Measurements from ENCODE around the gene EBLN1.

EBLN1 gene

GRCh38 chr10:22180724-22181123 is 37.1 kb downstream of the EBLN1 start:
- Histone ChIP-seq H3K27me3 (ENCODE audit: control insufficient read depth, insufficient read depth, low read length) (no peaks in the 10 kb centered on the region), H3K9ac (ENCODE audit: low read depth, low read length) (no peak overlapping the region), H3K27ac (ENCODE audit: low read depth, low read length) (no peak overlapping the region), H3K36me3 (ENCODE audit: control insufficient read depth, insufficient read depth, low read length) (no peaks in the 10 kb centered on the region), H3K9me3 (ENCODE audit: control insufficient read depth, insufficient read depth, low read length) (no peaks in the 10 kb centered on the region), H3K4me3 (ENCODE audit: low read depth, low read length) (no peak overlapping the region), H3K4me1 (ENCODE audit: control insufficient read depth, insufficient read depth, low read length) (0 out of 2 replicates have a peak, but pooled peaks cover 3% of the 10 kb centered on the region)

GRCh38 chr10:22174442-22174841 is 43.4 kb downstream of the EBLN1 start:
- Histone ChIP-seq H3K27me3 (ENCODE audit: control insufficient read depth, insufficient read depth, low read length) (no peaks in the 10 kb centered on the region), H3K9ac (ENCODE audit: low read depth, low read length) (no peak overlapping the region), H3K4me3 (ENCODE audit: low read depth, low read length) (no peak overlapping the region), H3K4me1 (ENCODE audit: control insufficient read depth, insufficient read depth, low read length) (0 out of 2 replicates have a peak, but pooled peaks cover 1% of the 10 kb centered on the region), H3K9me3 (ENCODE audit: control insufficient read depth, insufficient read depth, low read length) (no peaks in the 10 kb centered on the region), H3K36me3 (ENCODE audit: control insufficient read depth, insufficient read depth, low read length) (no peaks in the 10 kb centered on the region), H3K27ac (ENCODE audit: low read depth, low read length) (no peak overlapping the region)

GRCh38 chr10:22171131-22171530 is 46.7 kb downstream of the EBLN1 start:
- no peak overlapping the region for H3K4me3 ChIP-seq (ENCODE audit: low read depth, low read length)
- no peak overlapping the region for H3K27ac ChIP-seq (ENCODE audit: low read depth, low read length)
- H3K9ac ChIP-seq (ENCODE audit: low read depth, low read length) = no peak overlapping the region
- no peaks in the 10 kb centered on the region for H3K36me3 ChIP-seq (ENCODE audit: control insufficient read depth, insufficient read depth, low read length)
- H3K9me3 ChIP-seq (ENCODE audit: control insufficient read depth, insufficient read depth, low read length) = no peaks in the 10 kb centered on the region
- no peaks in the 10 kb centered on the region for H3K27me3 ChIP-seq (ENCODE audit: control insufficient read depth, insufficient read depth, low read length)
- H3K4me1 ChIP-seq (ENCODE audit: control insufficient read depth, insufficient read depth, low read length) = no peaks in the 10 kb centered on the region

GRCh38 chr10:22170582-22170981 is 47.2 kb downstream of the EBLN1 start:
- no peak overlapping the region for H3K9ac ChIP-seq (ENCODE audit: low read depth, low read length)
- no peaks in the 10 kb centered on the region for H3K27me3 ChIP-seq (ENCODE audit: control insufficient read depth, insufficient read depth, low read length)
- H3K27ac ChIP-seq (ENCODE audit: low read depth, low read length) = no peak overlapping the region
- no peaks in the 10 kb centered on the region for H3K4me1 ChIP-seq (ENCODE audit: control insufficient read depth, insufficient read depth, low read length)
- H3K36me3 ChIP-seq (ENCODE audit: control insufficient read depth, insufficient read depth, low read length) = no peaks in the 10 kb centered on the region
- no peaks in the 10 kb centered on the region for H3K9me3 ChIP-seq (ENCODE audit: control insufficient read depth, insufficient read depth, low read length)
- no peak overlapping the region for H3K4me3 ChIP-seq (ENCODE audit: low read depth, low read length)

DNA sequence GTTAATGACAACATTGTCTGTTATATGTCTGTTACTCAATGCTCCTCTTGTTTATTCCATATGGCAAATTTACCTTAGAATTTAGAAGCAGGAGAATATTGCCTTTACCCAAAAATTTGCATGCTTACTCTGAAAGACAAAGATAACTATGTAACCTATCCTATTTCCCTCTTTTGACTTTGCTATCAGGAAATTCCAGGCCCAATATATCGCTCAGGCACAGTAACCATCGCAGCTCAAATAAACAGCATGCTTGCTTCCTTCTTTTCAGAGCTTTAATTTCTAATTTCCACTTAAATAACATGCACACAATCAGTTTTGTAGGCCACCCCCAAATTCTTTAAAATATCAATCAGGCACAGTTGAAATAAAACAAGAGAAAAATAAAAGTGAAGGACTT is 57.8 kb downstream of the EBLN1 start:
- H3K4me1 ChIP-seq (ENCODE audit: control insufficient read depth, insufficient read depth, low read length) = 0 out of 2 replicates have a peak, but pooled peaks cover 6% of the 10 kb centered on the region
- no peak overlapping the region for H3K9ac ChIP-seq (ENCODE audit: low read depth, low read length)
- H3K9me3 ChIP-seq (ENCODE audit: control insufficient read depth, insufficient read depth, low read length) = no peaks in the 10 kb centered on the region
- H3K4me3 ChIP-seq (ENCODE audit: low read depth, low read length) = no peak overlapping the region
- no peaks in the 10 kb centered on the region for H3K36me3 ChIP-seq (ENCODE audit: control insufficient read depth, insufficient read depth, low read length)
- no peaks in the 10 kb centered on the region for H3K27me3 ChIP-seq (ENCODE audit: control insufficient read depth, insufficient read depth, low read length)
- H3K27ac ChIP-seq (ENCODE audit: low read depth, low read length) = no peak overlapping the region

- Histone ChIP-seq H3K4me3 (ENCODE audit: low read depth, low read length) (no peak overlapping the region), H3K36me3 (ENCODE audit: control insufficient read depth, insufficient read depth, low read length) (no peaks in the 10 kb centered on the region), H3K4me1 (ENCODE audit: control insufficient read depth, insufficient read depth, low read length) (0 out of 2 replicates have a peak, but pooled peaks cover 6% of the 10 kb centered on the region), H3K27me3 (ENCODE audit: control insufficient read depth, insufficient read depth, low read length) (no peaks in the 10 kb centered on the region), H3K9ac (ENCODE audit: low read depth, low read length) (no peak overlapping the region), H3K27ac (ENCODE audit: low read depth, low read length) (no peak overlapping the region), H3K9me3 (ENCODE audit: control insufficient read depth, insufficient read depth, low read length) (no peaks in the 10 kb centered on the region)
Measured at GRCh38 chr10:22159180-22159579, 58.6 kb downstream of the EBLN1 start.

Measured in HUES48 (cell line).